GM12875 (cell line): ENCODE measurements around the gene CHPF2.

Experiments used
- H3K4me3 ChIP-seq: one replicate; pipeline ENCODE4 v1.5.1; 2011; ENCODE audit warnings: low read depth, low read length, control low read depth
- TF ChIP-seq, protein P1 (sequence below): IDR thresholded peaks from 2 replicates; pipeline ENCODE4 v1.5.1; 2011; ENCODE audit warnings: low read depth, mild to moderate bottlenecking, control low read depth, inconsistent platforms, low read length, moderate library complexity, borderline replicate concordance; ENCODE audit not compliant: insufficient read depth

The CHPF2 gene

GRCh38 chr7:151239837-151240459 lies 7.7 kb downstream of the CHPF2 start:
- no peak overlapping the region for H3K4me3 ChIP-seq

DNA sequence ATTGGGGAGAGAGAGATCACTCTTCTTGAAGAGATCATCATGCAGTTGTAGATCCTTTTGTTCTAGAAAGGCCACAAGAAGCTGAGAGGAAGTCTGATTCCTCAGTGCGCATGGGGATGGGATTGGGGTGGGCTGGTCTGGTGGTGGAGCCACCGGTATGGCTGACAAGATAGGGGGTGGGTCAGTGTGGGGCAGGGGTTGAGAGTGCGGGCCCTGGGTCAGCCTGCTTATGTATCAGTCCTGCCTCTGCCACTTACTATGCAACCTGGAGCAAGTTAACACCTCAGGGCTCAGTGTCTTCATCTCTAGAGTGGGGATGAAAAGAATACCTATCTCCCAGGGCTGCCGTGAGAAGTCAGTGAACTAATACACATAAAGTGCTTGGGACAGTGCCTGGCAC lies 8.3 kb downstream of the CHPF2 start:
- TF ChIP-seq, protein P1, sequence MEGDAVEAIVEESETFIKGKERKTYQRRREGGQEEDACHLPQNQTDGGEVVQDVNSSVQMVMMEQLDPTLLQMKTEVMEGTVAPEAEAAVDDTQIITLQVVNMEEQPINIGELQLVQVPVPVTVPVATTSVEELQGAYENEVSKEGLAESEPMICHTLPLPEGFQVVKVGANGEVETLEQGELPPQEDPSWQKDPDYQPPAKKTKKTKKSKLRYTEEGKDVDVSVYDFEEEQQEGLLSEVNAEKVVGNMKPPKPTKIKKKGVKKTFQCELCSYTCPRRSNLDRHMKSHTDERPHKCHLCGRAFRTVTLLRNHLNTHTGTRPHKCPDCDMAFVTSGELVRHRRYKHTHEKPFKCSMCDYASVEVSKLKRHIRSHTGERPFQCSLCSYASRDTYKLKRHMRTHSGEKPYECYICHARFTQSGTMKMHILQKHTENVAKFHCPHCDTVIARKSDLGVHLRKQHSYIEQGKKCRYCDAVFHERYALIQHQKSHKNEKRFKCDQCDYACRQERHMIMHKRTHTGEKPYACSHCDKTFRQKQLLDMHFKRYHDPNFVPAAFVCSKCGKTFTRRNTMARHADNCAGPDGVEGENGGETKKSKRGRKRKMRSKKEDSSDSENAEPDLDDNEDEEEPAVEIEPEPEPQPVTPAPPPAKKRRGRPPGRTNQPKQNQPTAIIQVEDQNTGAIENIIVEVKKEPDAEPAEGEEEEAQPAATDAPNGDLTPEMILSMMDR, result no peak
- no peak overlapping the region for H3K4me3 ChIP-seq

More at GRCh38 chr7:151239837-151240459, 7.7 kb downstream of the CHPF2 start:
- TF ChIP-seq, protein P1, result no peak

DNA sequence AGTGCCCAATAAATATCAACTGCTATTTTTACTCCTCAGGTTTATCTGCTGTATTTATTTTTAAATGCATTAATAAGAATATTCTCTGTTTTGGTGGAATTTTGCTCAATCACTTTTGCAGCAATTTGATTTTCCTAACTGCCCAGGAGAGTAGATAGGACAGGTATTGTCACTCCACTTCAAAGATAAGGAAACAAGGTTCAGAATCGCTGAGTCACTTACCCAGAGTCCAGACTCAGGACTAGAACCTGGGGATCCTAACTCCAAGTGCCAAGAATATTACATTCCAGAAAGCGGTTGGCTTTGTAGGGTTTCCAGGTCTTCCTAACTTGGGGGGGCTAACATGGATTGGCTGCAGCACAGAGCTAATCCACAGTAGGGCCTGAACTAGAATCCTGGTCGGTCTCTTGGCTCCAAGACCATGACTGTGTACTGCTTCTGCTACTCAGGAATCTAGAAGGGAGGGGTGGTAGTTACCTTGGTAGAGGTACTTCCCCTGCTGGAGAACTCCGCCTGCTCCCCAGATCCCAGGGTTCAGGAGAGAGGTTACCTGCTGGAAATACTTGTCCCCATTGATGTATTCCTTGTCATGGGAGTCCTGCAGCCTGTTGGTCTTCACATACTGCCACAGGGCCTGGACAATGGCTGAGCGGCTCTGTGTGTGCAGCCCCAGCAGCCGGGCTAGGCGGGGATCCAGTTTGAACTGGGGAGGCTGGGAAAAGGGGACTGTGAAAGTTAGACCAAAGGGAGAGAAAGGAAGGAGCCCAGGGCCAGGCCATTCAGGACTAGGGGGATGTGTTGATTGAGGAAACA lies 8.9 kb downstream of the CHPF2 start:
- TF ChIP-seq, protein P1, result no peak
- H3K4me3 ChIP-seq, result no peak overlapping the region

DNA sequence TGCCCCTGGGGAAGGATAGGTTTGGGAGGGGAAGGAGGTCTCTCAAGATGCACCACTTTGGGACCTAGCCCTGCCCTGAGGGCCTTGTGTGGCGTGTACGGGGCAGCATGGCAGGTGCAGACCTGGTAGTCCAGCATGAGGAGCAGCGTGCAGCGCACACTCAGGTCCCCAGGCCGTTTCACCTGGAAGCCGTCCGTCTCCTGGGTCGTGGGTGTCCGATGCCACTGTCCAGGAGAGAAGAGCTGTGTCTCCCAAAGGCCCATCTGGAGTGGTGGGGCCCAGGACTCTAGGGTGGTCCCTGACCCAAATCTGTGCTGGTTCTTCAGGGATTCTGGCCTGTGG lies 9.4 kb downstream of the CHPF2 start:
- no peak overlapping the region for H3K4me3 ChIP-seq
- TF ChIP-seq, protein P1, result no peak

DNA sequence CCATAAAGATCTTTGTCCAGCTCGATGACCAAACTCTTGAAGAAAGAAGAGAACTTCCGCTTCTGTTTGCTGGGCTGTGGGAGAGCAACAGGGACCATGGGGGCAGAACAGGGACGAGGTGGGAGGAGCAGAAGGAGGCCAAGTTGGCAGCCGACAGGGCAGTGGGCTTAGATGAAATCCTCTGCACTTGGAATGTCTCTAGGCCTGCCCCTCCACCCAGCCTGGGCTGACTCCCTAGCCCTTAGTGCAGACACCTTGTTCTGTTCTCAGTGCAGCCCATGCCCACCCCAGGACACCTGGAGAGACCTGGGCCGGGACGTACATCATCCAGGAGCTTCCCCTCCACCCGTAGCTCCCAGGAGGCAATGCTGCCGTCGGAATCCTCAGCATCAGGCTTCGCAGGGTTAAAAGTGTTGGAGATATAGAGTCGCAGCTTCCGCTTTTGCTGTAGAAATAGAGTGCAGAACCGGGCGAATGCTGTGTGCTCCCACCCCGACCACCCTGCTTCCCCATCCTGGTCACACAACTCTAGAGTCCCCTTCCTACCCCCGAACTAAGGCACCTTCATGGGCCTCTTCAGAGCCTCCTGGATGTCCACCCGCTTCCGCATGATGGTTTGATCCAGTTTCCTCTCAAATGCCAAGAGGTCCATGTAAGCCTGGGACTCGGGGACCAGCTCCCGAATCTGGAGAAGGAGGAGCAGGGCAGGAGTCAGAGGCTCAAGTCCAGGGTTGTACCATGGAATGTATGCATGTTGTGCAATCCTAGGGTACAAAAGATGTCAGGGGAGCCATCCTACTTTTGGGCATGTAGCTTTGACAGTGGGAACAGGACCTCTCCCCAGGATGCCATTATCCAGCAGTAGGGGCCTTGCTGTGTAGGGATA lies 10.1 kb downstream of the CHPF2 start:
- H3K4me3 ChIP-seq, result no peak overlapping the region

GRCh38 chr7:151243045-151243349 lies 10.7 kb downstream of the CHPF2 start:
- TF ChIP-seq, protein P1, result no peak
- peak overlapping the region; percentile 10 for H3K4me3 ChIP-seq

More for the DNA sequence above, 10.1 kb downstream of the CHPF2 start:
- TF ChIP-seq, protein P1, result no peak
